ENCODE results near the gene DAW1. TPM values are rescaled to one million over a fixed set of nuclear protein-coding genes. Genes with fewer than 3 reads are reported as not detected.

The DAW1 gene
- total and polyA plus RNA-seq, 8 donors, result 0.25 TPM; not detected in 7

DNA sequence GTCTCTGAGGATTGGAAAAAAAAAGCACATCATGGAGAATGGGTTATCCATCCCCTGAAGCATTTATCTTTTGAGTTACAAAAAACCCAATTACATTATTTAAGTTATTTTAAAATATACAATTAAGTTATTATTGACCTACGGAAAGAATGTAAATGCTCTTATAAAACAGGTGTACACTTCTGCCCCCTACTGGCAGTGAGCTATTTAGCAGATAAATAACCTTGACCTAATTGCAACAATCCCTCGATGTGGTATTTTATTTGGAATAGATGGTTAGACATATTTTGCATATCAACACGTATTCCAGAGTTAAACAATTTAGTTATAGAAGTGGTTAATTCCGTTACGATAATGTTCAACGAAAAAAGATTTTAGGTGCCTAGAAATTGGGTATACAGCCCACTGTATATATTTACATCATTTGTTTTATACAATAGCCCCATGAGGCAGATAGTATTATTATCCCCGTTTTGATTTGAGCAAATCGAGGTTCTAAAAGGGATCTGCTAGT, 9.1 kb upstream of the DAW1 start:
- TF ChIP-seq EP300 (IDR thresholded peaks at IDR 0.05) (no peak), POLR2AphosphoS5 (IDR thresholded peaks at IDR 0.05) (no peak), POLR2A (IDR thresholded peaks at IDR 0.05) (no peak)
- TF ChIP-seq, protein P1, sequence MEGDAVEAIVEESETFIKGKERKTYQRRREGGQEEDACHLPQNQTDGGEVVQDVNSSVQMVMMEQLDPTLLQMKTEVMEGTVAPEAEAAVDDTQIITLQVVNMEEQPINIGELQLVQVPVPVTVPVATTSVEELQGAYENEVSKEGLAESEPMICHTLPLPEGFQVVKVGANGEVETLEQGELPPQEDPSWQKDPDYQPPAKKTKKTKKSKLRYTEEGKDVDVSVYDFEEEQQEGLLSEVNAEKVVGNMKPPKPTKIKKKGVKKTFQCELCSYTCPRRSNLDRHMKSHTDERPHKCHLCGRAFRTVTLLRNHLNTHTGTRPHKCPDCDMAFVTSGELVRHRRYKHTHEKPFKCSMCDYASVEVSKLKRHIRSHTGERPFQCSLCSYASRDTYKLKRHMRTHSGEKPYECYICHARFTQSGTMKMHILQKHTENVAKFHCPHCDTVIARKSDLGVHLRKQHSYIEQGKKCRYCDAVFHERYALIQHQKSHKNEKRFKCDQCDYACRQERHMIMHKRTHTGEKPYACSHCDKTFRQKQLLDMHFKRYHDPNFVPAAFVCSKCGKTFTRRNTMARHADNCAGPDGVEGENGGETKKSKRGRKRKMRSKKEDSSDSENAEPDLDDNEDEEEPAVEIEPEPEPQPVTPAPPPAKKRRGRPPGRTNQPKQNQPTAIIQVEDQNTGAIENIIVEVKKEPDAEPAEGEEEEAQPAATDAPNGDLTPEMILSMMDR (IDR thresholded peaks at IDR 0.05), result peak in 5 of 7 experiments; percentile 24 to 70 (median 39)
- Histone ChIP-seq H3K9me3 (no peaks in the 10 kb centered on the region), H3K27me3 (no peaks in the 10 kb centered on the region), H3K4me1 (peaks cover 0 to 17% (median 3%) of the 10 kb centered on the region in 4 donors), H3K4me3 (no peak overlapping the region), H3K36me3 (no peaks in the 10 kb centered on the region), H3K27ac (no peak overlapping the region)
- DNase-seq, result peak; percentile 36 to 67
- intact Hi-C loops (cut with DNase I; ENCODE audit: low total_unique reads), result no loop called here
- 25 to 42% (median 30%) methylated on average over 8 of the region's 8 CpGs for WGBS, 5 donors

DNA sequence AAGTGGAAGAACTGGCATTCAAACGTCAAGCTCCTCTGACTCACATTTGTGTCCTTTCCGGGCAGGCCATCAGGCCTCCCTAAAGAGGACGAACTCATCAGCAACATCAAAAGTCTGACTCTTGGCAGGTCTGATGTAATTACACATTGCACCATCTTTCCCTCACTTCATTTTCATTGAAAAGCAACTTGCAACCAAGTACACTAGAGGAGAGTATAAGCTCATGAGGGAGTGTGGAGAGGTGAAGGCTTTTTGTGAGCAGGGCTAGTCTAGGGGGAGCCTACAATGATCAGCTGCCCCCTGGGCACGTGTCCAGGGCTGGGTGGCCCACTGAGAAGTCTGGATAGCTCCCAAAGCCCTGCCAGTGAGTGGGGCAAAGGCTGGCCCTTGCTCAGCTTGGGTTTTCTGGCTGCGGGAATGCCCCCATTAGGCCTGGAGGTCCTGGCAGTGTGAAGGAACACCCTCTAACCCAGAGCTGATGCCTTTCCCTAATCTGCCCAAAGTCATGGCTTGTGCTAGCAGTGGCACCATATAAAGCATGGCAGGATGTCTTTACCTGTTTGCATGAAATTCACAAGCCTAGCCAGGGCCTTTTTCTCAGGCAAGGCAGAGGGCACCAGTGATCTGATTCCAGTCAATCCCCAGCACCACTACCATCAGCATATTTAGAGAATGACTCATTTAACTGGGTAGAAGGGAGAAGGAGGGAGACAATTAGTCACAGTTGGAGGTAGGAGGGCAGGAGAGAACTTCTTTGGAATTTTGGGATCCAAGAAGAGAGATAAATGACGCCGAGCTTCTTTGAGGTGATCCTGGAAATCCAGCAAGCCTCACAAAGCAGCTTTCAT, 8.5 kb upstream of the DAW1 start:
- intact Hi-C loops (cut with DNase I; ENCODE audit: low total_unique reads), result no loop called here
- WGBS, 5 donors, result 65 to 80% (median 68%) methylated on average over 7 of the region's 7 CpGs
- no peak for DNase-seq
- H3K9me3 ChIP-seq, result no peaks in the 10 kb centered on the region
- TF ChIP-seq POLR2A (IDR thresholded peaks at IDR 0.05) (no peak), EP300 (IDR thresholded peaks at IDR 0.05) (no peak), POLR2AphosphoS5 (IDR thresholded peaks at IDR 0.05) (no peak)
- TF ChIP-seq, protein P1 (IDR thresholded peaks at IDR 0.05), result no peak
- peaks cover 0 to 17% (median 3%) of the 10 kb centered on the region in 4 donors for H3K4me1 ChIP-seq
- H3K4me3 ChIP-seq, result no peak overlapping the region
- no peaks in the 10 kb centered on the region for H3K27me3 ChIP-seq
- H3K36me3 ChIP-seq, result no peaks in the 10 kb centered on the region
- H3K27ac ChIP-seq, result peak overlapping the region in 1 of 5 donors; percentile 40

DNA sequence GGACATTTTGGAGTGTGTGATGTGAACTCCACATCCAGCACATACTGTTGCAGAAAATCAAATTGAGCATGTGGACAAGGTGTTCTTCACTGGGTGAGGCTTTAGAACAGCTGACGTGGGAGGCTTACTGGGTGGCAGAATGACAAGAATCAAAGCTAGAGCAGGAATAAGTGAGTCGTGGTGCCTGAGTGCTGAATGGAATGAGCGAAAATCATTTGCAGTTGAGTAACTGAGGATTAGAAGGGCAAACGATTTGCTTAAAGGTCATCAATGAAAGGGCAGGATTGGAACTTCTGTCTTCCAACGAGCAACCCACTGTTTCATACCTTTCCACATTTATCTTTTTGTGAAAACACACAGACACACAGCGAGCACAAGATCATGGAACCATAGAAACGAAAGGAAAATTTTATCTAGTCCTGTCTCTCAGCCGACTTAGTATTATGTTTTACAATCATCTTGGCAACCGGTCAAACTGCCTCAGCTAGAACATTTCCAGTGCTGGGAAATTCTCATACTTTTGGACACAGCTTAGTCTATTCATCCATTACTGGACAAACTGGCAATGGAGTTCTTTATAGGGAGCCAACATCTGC, 7.2 kb upstream of the DAW1 start:
- no peaks in the 10 kb centered on the region for H3K36me3 ChIP-seq
- DNase-seq, result peak in 1 of 2 donors; percentile 55
- H3K4me3 ChIP-seq, result no peak overlapping the region
- WGBS, 5 donors, result 57 to 68% (median 62%) methylated on average over 9 of the region's 9 CpGs
- H3K27ac ChIP-seq, result no peak overlapping the region
- no peaks in the 10 kb centered on the region for H3K27me3 ChIP-seq
- H3K4me1 ChIP-seq, result peaks cover 0 to 17% (median 3%) of the 10 kb centered on the region in 4 donors
- H3K9me3 ChIP-seq, result no peaks in the 10 kb centered on the region
- intact Hi-C loops (cut with DNase I; ENCODE audit: low total_unique reads), result no loop called here
- no peak for TF ChIP-seq EP300 (IDR thresholded peaks at IDR 0.05)
- TF ChIP-seq POLR2AphosphoS5 (IDR thresholded peaks at IDR 0.05), result peak in 1 of 3 donors; percentile 33

DNA sequence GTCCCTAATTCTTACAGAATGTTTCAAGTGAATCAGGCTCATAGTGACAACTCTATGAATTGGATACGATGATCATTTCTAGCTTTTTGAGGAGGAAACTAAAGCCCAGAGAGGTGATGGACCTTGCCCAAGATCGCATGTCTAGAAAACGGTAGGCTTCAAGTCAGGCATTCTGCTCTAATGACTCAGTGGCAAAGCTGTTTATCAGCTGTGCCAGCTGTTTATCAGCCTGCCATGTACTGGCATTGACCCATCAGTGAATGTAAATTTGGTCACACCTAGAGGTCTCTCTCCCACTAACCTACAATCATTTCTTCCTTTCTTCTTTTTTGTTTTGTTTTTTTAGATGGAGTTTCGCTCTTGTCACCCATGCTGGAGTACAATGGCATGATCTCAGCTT, 6.1 kb upstream of the DAW1 start:
- no peak for DNase-seq
- H3K27ac ChIP-seq, result no peak overlapping the region
- TF ChIP-seq EP300 (IDR thresholded peaks at IDR 0.05) (no peak), POLR2AphosphoS5 (IDR thresholded peaks at IDR 0.05) (no peak)
- TF ChIP-seq, protein P1 (IDR thresholded peaks at IDR 0.05), result no peak
- 66 to 87% (median 76%) methylated on average over 4 of the region's 4 CpGs for WGBS, 5 donors
- H3K36me3 ChIP-seq, result no peaks in the 10 kb centered on the region
- H3K27me3 ChIP-seq, result no peaks in the 10 kb centered on the region
- intact Hi-C loops (cut with DNase I; ENCODE audit: low total_unique reads), result no loop called here
- no peak overlapping the region for H3K4me3 ChIP-seq
- peaks cover 0 to 17% (median 3%) of the 10 kb centered on the region in 4 donors for H3K4me1 ChIP-seq
- H3K9me3 ChIP-seq, result no peaks in the 10 kb centered on the region

All from stomach (tissue), 9 donors.